Endometrium (tissue), 2 donors: ENCODE measurements around the gene EMC7.
"Not testable (repeated sequence)": the region's sequence is repeated elsewhere in the genome, so short reads cannot be mapped to it uniquely, and the experiment has no call there.

Experiments
- FAIRE-seq: peaks from 2 replicates; lab custom pipeline; 2012; peaks lifted over from hg19 to GRCh38; lab: Jason Lieb, UNC
- donor health status: control.
- donor health status: control.

The EMC7 gene

GRCh38 chr15:34084086-34084485 is 17.6 kb downstream of the EMC7 start:
- no peak for FAIRE-seq

GRCh38 chr15:34079904-34080303 is 21.8 kb downstream of the EMC7 start:
- no peak for FAIRE-seq

- FAIRE-seq: no peak
Observed at GRCh38 chr15:34078900-34079299, 22.8 kb downstream of the EMC7 start.

- FAIRE-seq: no peak
Observed at GRCh38 chr15:34076785-34077184, 24.9 kb downstream of the EMC7 start.

GRCh38 chr15:34070003-34070402 is 31.7 kb downstream of the EMC7 start:
- no peak for FAIRE-seq

- FAIRE-seq: no peak
Observed at GRCh38 chr15:34065941-34066340, 35.7 kb downstream of the EMC7 start.

GRCh38 chr15:34065261-34065660 is 36.4 kb downstream of the EMC7 start:
- no peak for FAIRE-seq

GRCh38 chr15:34064438-34064837 is 37.2 kb downstream of the EMC7 start:
- FAIRE-seq: no peak

GRCh38 chr15:34059946-34060345 is 41.7 kb downstream of the EMC7 start:
- FAIRE-seq: no peak

- FAIRE-seq: no peak
Observed at GRCh38 chr15:34059476-34059875, 42.2 kb downstream of the EMC7 start.

GRCh38 chr15:34056911-34057310 is 44.8 kb downstream of the EMC7 start:
- no peak for FAIRE-seq

GRCh38 chr15:34055868-34056595 is 45.6 kb downstream of the EMC7 start:
- FAIRE-seq: no peak

GRCh38 chr15:34054081-34054707 is 47.5 kb downstream of the EMC7 start:
- FAIRE-seq: no peak

GRCh38 chr15:34050385-34050784 is 51.3 kb downstream of the EMC7 start:
- not testable (repeated sequence) for FAIRE-seq

- no peak for FAIRE-seq
Observed at GRCh38 chr15:34049112-34049511, 52.5 kb downstream of the EMC7 start.

GRCh38 chr15:34047893-34048775 is 53.5 kb downstream of the EMC7 start:
- no peak for FAIRE-seq

- FAIRE-seq: no peak
Observed at GRCh38 chr15:34046471-34047145, 55.1 kb downstream of the EMC7 start.

GRCh38 chr15:34043813-34044212 is 57.8 kb downstream of the EMC7 start:
- no peak for FAIRE-seq

- no peak for FAIRE-seq
Observed at GRCh38 chr15:34043391-34043790, 58.3 kb downstream of the EMC7 start.

GRCh38 chr15:34039790-34040113 is 61.9 kb downstream of the EMC7 start:
- no peak for FAIRE-seq

- no peak for FAIRE-seq
Observed at GRCh38 chr15:34038871-34039789, 62.5 kb downstream of the EMC7 start, which contains the start of gene AVEN. Gene AVEN (minus strand): TSS chr15:34039204. CDS start chr15:34039046, 158 bp downstream.
